ENCODE data around the gene TIMM17B.

The TIMM17B gene

GRCh38 chrX:48897625-48898306 lies at the start of gene TIMM17B, which contains the start of gene PQBP1:
TIMM17B (minus strand) TSS chrX:48897768; CDS start chrX:48897749, 19 bp downstream.
PQBP1 (plus strand) TSS chrX:48897930; CDS start chrX:48898510, 580 bp downstream.
- DNase-seq: peak; percentile 83

GRCh38 chrX:48945517-48946348 lies 48.2 kb upstream of the TIMM17B start:
- DNase-seq: peak; percentile 28

GRCh38 chrX:48942895-48943294 lies 45.3 kb upstream of the TIMM17B start:
- no peak for DNase-seq

GRCh38 chrX:48940404-48940955 lies 42.9 kb upstream of the TIMM17B start:
- DNase-seq: no peak

GRCh38 chrX:48939524-48940228 lies 42.1 kb upstream of the TIMM17B start:
- DNase-seq: no peak

- DNase-seq: peak; percentile 78
Measured at GRCh38 chrX:48938721-48939425, 41.3 kb upstream of the TIMM17B start.

- peak; percentile 88 for DNase-seq
Measured at GRCh38 chrX:48937054-48937907, 39.7 kb upstream of the TIMM17B start.

- no peak for DNase-seq
Measured at GRCh38 chrX:48936429-48937053, 39.0 kb upstream of the TIMM17B start.

- DNase-seq: no peak
Measured at GRCh38 chrX:48935301-48935670, 37.7 kb upstream of the TIMM17B start.

- no peak for DNase-seq
Measured at GRCh38 chrX:48934581-48935300, 37.2 kb upstream of the TIMM17B start.

- peak; percentile 32 for DNase-seq
Measured at GRCh38 chrX:48933757-48934156, 36.2 kb upstream of the TIMM17B start.

- DNase-seq: no peak
Measured at GRCh38 chrX:48927736-48928382, 30.3 kb upstream of the TIMM17B start.

GRCh38 chrX:48927123-48927522 lies 29.6 kb upstream of the TIMM17B start:
- DNase-seq: no peak

GRCh38 chrX:48924270-48924669 lies 26.7 kb upstream of the TIMM17B start:
- no peak for DNase-seq

- DNase-seq: no peak
Measured at GRCh38 chrX:48923771-48924170, 26.2 kb upstream of the TIMM17B start.

- no peak for DNase-seq
Measured at GRCh38 chrX:48920718-48921104, 23.1 kb upstream of the TIMM17B start.

GRCh38 chrX:48919947-48920717 lies 22.6 kb upstream of the TIMM17B start:
- DNase-seq: peak; percentile 39

GRCh38 chrX:48919360-48919841 lies 21.8 kb upstream of the TIMM17B start:
- DNase-seq: peak; percentile 46

All from stimulated activated naive CD4-positive, alpha-beta T cell treated with Interleukin-2 at 50 U/mL for 16 hours (primary cell).